GM18868 (cell line): Measurements from ENCODE around the gene RAB33B.
"Not testable (repeated sequence)": the region's sequence is repeated elsewhere in the genome, so short reads cannot be mapped to it uniquely, and the experiment has no call there.

Experiments
- ATAC-seq: cut with Tn5 transposase; IDR thresholded peaks from one replicate; pipeline ENCODE4 v1.9.1; 2021; ENCODE audit warnings: mild to moderate bottlenecking, moderate library complexity; ENCODE audit not compliant: unreplicated experiment

RAB33B gene

DNA sequence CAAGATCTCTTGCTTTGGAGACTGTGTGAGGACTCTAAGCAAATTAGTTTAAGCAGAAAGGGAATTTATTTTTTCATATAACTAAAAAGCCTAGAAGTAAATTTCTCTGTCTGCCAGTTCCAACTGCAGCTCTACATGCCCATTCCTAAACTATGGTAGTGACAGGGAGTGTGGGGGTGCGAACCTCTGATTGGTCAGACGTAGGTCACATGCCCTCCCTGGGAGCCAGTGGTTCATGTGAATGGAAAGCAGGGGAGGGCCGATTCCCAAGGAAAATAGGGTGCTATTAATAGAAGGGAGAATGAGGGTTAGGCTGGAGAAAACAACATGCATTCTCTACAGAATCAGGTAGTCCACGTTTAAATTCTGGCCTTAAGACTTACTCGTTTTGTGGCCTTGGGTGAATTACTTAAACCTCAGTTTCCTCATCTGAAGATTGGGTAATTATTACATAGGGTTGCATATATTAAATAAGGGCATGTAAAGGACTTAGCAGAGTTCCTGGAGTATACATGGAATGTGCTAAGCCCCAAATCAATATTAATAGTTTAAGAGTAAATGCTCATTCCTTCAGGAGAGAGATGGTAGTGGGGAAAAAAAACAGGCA lies 7.2 kb downstream of the RAB33B start:
- no peak for ATAC-seq

DNA sequence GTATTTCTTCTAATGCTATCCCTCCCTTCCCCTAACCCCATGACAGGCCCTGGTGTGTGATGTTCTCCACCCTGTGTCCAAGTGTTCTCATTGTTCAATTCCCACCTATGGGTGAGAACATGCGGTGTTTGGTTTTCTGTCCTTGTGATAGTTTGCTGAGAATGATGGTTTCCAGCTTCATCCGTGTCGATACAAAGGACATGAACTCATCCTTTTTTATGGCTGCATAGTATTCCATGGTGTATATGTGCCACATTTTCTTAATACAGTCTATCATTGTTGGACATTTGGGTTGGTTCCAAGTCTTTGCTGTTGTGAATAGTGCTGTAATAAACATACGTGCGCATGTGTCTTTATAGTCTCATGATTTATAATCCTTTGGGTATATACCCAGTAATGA lies 10.6 kb downstream of the RAB33B start:
- not testable (repeated sequence) for ATAC-seq

DNA sequence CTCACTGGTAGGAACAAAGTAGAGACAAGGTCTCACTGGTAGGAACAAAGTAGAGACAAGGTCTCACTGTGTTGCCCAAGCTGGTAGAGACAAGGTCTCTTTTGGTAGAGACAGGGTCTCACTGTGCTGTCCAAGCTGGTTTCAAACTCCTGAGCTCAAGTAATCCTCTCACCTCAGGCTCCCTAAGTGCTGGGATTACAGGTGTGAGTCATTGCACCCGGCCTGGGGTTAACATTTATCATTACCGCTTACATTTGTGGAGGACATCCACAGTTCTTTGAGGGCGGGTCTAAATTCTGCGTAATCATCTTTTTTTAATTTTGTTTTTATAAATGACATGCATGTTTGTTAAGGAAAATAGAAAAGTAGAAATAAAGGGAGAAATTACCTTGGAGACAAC lies 12.0 kb downstream of the RAB33B start:
- no peak for ATAC-seq

DNA sequence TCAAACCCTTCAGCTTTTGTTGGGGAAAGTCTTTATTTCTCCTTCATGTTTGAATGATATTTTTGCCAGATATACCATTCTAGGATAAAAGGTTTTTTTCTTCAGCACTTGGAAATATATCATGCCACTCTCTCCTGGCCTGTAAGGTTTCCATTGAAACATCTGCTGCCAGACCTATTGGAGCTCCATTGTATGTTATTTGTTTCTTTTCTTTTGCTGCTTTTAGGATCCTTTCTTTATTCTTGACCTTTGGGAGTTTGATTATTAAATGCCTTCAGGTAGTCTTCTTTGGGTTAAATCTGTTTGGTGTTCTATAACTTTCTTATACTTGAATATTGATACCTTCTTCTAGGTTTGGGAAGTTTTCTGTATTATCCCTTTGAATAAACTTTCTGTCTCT lies 14.8 kb downstream of the RAB33B start:
- ATAC-seq = not testable (repeated sequence)

- ATAC-seq = no peak
These were observed 15.3 kb downstream of the RAB33B start for GRCh38 chr4:139469216-139469615.

DNA sequence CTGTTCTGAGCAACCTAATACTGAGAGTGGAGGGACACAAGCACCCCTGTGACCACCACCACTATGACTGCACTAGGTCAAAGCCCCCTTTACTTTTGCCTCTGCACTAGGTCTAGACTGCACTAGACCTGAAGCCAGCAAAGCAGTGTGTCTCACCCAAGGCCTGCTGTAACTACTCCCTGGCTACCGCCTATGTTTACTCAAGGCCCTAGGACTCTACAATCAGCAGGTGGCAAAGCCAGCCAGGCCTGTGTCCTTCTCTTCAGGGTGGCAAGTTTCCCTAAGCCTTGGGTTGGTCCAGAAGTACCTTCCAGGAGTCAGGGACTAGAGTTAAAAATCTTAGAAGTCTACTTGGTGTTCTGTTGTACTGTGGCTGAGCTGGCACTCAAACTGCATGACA lies 15.9 kb downstream of the RAB33B start:
- ATAC-seq = no peak

- no peak for ATAC-seq
These were observed 16.4 kb downstream of the RAB33B start for GRCh38 chr4:139470295-139470694.

- peak; percentile 60 for ATAC-seq
These were observed 17.2 kb downstream of the RAB33B start for GRCh38 chr4:139470997-139471665.

DNA sequence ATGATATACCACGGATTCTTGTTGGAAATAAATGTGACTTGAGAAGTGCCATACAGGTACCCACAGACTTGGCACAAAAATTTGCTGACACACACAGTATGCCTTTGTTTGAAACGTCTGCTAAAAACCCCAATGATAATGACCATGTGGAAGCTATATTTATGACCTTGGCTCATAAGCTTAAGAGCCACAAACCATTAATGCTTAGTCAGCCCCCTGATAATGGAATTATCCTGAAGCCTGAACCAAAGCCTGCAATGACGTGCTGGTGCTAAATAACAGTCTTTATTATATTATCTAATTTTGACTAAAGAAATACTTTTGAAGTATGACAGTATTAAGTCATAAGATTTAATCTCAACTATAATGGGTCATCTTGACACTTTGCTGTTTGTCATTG lies 18.9 kb downstream of the RAB33B start:
- no peak for ATAC-seq

DNA sequence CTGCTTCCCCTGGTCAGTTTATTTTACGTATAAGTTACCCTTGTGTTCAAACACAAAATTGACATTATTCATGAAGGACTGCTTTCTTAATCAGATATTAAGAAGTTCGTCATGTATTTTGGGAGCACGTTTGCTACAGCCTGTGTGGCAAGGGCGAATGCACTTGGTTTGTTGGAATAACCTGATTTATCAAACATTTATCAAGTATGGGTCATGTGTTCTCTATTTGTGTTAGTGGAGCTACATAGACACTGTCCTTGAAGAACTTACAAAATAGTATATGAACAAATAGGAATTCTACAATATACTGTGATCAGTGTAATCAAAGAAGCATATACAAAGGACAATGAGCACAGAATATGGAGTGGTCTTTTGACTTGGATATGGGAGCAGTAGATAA lies 22.4 kb downstream of the RAB33B start:
- no peak for ATAC-seq

GRCh38 chr4:139481465-139481864 lies 27.5 kb downstream of the RAB33B start:
- ATAC-seq = no peak

DNA sequence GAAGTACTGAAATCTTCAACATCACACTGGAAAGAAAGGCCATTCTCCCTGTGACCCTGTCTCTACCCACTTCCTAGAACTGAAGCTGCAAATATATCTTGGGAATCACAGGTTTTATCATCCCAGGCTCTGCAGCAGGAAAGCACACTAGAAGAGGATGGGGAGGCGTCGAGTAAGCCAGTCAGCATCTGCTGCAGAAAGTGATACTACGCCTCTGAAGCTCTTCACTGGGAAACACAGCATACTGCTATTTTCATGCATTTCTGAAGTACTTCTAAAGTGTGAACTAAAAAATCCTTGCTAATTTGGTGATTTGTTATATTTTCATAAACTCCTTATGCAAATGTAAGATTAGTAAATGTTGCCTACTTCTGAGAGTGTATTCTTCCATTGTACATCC lies 29.1 kb downstream of the RAB33B start:
- no peak for ATAC-seq

DNA sequence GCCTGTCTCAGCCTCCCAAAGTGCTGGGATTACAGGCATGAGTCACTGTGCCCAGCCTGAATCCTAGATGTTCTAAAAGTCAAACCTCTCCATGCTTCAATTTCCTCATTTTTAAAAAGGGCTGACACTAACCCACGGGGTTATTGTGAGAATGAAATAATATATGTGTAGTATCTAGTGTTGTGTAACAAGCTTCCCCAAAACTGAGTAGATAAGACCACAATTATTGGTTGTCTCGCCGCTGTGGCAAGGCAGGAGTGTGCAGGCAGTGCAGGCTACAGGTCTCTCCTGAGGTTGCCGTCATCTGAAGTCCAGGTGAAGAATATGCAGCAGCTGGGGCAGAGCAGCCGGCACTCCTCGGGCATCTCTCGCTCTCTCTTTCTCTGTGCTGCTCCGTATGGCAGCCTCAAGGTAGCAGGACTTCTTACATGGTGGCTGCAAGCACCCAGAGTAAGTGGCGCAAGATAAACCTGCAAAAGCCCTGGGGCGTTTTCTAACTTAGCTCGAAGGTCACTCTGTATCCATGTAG lies 30.9 kb downstream of the RAB33B start:
- no peak for ATAC-seq

- ATAC-seq = no peak
These were observed 34.5 kb downstream of the RAB33B start for GRCh38 chr4:139488442-139488841.

DNA sequence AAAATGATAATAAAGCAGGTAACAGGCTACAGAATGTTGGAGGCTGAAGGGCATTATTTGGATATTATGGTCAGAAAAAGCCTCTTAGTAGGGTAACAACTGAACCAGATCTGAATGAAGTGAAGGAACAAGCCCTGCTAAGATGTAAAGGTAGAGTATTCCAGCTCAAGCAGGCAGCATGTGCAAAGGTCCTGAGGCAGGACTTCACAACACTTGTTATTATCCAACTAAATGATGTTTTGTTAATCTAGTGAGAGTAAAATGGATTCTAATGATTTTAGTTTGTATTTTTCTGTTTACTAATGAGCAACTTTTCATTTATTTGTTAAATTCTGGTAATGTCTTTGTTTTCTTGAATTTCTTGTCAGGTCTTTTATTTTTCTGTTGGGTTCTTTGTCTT lies 35.7 kb downstream of the RAB33B start:
- ATAC-seq = no peak

GRCh38 chr4:139492429-139492828 lies 38.5 kb downstream of the RAB33B start:
- ATAC-seq = no peak

DNA sequence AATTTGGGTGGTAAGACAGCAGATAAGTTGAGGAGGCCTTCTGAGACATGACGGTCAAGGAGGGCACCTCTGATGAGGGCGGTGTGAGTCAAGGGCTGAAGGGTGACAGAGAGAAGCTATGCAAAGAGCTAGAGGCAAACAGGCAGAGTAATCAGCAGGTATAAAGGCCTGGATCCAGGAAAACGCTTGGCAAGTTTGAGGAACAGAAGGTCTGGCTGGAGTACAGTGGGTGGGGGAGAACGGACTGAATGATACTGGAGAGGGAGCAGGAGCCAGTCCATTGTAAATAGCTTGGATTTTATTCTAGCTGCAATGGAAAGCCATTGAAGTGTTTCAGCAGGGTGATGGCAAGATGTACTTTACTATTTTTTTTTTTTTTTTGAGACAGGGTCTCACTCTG lies 39.3 kb downstream of the RAB33B start:
- no peak for ATAC-seq

- ATAC-seq = no peak
These were observed 45.3 kb downstream of the RAB33B start for GRCh38 chr4:139499186-139499585.

DNA sequence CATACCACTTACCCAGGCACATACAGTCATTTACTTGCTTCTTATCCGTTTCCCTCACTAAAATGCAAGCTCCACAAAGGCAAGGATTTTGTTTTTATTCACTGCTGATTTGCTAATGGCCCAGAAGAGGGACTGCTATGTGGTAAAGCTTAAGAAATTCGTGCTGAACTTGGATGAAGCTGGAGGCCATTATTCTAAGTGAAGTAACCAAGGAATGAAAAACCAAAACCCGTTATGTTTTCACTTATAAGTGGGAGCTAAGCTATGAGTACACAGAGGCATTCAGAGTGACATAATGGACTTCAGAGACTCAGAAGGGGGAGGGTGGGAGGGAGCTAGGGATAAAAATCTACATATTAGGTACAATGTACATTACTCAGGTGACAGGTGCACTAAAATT lies 47.2 kb downstream of the RAB33B start:
- ATAC-seq = no peak

- ATAC-seq = no peak
These were observed 47.6 kb downstream of the RAB33B start for GRCh38 chr4:139501527-139501926.

DNA sequence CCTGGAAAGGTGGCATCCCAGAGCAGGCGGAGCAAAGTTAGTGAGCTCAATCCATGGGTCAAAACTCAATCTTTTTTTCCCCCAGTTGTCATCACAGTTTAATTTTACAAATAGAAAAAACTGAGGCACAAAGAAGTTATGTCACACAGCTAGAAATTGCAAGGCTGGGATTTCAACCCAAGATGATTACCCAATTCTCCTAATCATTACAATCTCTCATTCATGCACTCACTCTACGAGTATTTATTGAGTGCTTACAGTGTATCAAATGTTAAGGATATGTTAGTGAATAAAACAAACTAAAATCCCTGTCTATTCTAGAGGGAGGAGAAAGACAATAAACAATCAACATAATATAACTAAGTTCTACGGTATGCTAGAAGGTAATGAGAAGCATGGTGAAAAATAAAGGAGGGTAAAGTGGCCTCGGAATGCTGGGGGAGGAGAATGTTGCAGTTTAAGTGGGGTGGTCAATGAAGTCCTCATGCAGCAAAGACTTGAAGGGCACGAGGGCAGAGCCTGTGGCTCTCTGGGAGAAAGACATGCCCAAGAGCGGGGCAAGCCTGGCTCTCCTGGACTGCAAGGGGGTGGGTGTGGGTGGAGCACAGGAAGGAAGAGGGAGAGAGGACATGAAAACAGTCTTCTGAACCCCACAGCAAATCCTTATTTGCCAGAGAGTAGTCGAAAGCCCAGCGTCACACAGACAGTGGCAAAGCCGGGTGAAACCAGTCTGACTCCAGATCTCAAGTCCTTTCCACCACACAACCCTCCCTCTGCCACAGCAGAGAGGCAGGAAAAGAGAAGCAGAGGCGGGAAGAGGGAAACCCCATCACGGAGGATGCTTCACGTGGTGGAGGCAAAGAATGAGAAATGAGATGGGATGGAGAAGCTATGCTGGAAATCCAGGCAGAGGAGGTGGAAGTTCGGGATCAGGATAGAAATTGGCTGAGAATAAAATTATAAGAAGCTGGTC lies 48.3 kb downstream of the RAB33B start:
- ATAC-seq = no peak
